GM18867 (cell line): ENCODE measurements around the gene MANSC4.
"Not testable (repeated sequence)": the region's sequence is repeated elsewhere in the genome, so short reads cannot be mapped to it uniquely, and the experiment has no call there.

Experiments
- ATAC-seq: cut with Tn5 transposase; IDR thresholded peaks from one replicate; pipeline ENCODE4 v1.9.1; 2021; ENCODE audit warnings: mild to moderate bottlenecking, moderate library complexity; ENCODE audit not compliant: unreplicated experiment

The MANSC4 gene

GRCh38 chr12:27756670-27757195, 23.3 kb downstream of the MANSC4 start:
- ATAC-seq, result no peak

GRCh38 chr12:27754795-27755194, 25.2 kb downstream of the MANSC4 start:
- no peak for ATAC-seq

GRCh38 chr12:27751386-27752047, 28.5 kb downstream of the MANSC4 start:
- ATAC-seq, result no peak

DNA sequence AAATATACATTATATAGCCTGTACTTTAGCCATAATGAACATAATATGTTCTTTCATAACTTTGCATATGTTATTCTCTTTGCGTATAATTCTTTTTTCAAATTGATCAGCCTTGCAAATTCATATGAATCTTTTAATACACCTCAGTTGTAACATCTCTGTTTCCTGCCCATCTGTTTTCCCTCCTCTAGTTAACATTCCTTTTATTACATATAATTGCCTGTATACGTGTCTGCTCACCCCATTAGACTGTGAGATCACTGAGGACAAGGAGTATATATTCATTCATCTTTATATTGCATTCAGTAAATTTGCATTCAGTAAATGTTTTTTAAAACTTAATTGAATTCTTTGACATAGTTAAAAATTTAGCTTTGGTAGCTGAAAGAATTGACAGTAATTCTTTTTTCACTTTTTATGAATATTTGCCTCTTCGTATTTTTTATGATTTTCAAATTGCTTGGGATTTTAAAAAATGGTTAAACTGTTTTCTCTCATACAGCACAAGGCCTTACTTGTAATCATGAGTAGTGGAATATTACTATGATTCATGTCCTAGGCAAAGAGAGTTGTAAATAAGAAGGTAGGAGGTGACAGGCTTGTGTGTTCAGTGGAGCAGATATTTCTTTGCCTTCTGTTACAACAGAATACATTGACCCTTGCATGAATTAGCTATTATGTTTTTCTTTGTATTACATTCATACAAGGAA, 32.8 kb downstream of the MANSC4 start:
- no peak for ATAC-seq

DNA sequence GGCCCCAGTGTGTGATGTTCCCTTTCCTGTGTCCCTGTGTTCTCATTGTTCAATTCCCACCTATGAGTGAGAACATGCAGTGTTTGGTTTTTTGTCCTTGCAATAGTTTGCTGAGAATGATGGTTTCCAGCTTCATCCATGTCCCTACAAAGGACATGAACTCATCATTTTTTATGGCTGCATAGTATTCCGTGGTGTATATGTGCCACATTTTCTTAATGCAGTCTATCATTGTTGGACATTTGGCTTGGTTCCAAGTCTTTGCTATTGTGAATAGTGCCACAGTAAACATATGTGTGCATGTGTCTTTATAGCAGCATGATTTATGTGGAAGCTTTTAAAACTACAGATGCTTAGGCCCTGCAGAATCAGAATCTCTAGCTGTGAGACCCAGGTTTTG, 34.3 kb downstream of the MANSC4 start:
- ATAC-seq, result not testable (repeated sequence)

DNA sequence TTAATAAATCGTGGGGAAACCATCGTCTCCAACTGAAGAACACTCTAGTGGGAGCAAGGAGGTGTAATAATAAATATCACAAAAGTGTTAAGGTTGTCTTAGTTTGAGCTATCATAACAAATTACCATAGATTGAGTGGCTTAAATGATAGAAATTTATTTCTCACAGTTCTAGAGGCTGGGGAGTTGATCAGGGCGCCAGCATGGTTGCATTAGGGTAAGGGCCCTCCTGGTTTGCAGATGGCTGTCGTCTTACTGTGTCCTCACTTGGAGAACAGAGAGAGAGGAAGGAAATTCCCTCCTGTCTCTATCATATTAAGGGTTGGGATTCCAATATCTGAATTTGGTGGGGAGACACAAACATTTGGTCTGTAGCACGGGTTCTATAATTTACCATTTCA, 36.4 kb downstream of the MANSC4 start:
- no peak for ATAC-seq

DNA sequence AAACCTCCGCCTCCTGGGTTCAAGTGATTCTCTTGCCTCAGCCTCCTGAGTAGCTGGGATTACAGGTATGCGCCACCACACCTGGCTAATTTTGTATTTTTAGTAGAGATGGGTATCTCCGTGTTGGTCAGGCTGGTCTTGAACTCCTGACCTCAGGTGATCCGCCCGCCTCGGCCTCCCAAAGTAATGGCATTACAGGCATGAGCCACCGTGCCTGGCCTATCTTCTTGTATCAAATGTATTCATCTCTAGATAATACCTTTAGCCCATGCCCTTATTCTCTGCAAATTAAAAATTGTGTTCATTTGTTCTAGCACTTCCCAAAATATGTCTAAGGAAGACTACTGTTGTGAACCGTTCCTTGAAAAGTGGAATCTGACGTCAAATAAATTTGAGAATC, 45.7 kb downstream of the MANSC4 start:
- ATAC-seq, result not testable (repeated sequence)

DNA sequence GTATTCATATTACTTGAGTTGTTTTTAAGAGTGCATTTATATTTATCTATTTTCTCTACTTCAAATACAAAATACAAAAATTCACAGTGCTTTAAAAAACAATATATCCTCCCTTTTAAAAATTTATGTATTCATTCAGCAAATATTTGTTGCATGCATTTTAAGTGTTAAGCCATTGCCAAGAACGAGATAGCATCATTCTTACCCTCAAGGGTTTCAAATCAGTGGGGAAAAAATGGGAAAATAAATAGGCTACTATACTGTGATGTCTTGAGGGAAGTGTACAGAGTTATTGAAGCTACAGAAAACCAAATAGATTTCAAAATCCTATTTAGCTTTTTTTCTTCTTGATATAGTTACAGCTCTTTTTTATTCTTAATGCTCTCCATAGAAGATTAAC, 46.2 kb downstream of the MANSC4 start:
- ATAC-seq, result no peak

GRCh38 chr12:27733052-27733656, 46.9 kb downstream of the MANSC4 start:
- no peak for ATAC-seq

- peak; percentile 71 for ATAC-seq
Measured at GRCh38 chr12:27732281-27732680, 47.8 kb downstream of the MANSC4 start.

- no peak for ATAC-seq
Measured at GRCh38 chr12:27730097-27730588, 49.9 kb downstream of the MANSC4 start.

GRCh38 chr12:27723212-27723611, 56.8 kb downstream of the MANSC4 start:
- ATAC-seq, result no peak
